Loucy (cell line): ENCODE data around the gene ZNF74.

Source experiments
- H2AFZ ChIP-seq: fragments of 200-600 bp; sonication (generic); 2 replicates; pipeline ENCODE4 v1.6.0; 2016; ENCODE audit warnings: antibody characterized with exemption, mild to moderate bottlenecking, low read length, moderate library complexity
- H3F3A ChIP-seq: fragments of 200-600 bp; 2 replicates; pipeline ENCODE4 v1.6.0; 2016; ENCODE audit warnings: antibody characterized with exemption, low read depth, mild to moderate bottlenecking
- H3K27me3 ChIP-seq: fragments of 200-600 bp; sonication (generic); 2 replicates; pipeline ENCODE4 v1.6.1; 2014; ENCODE audit warnings: low read length, mild to moderate bottlenecking; ENCODE audit not compliant: insufficient read depth, poor library complexity, severe bottlenecking
- H3K36me3 ChIP-seq: fragments of 200-600 bp; sonication (generic); 2 replicates; pipeline ENCODE4 v1.6.1; 2016; ENCODE audit warnings: low read length; ENCODE audit not compliant: insufficient read depth
- H3K4me1 ChIP-seq: fragments of 200-600 bp; sonication (generic); 2 replicates; pipeline ENCODE4 v1.5.1; 2014; ENCODE audit warnings: low read length, mild to moderate bottlenecking; ENCODE audit not compliant: insufficient read depth, poor library complexity, severe bottlenecking
- H3K4me2 ChIP-seq: fragments of 200-600 bp; sonication (generic); 2 replicates; pipeline ENCODE4 v1.6.0; 2014; ENCODE audit warnings: antibody characterized with exemption, low read length, low read depth, mild to moderate bottlenecking; ENCODE audit not compliant: poor library complexity, severe bottlenecking
- H3K4me3 ChIP-seq: fragments of 200-600 bp; sonication (generic); 2 replicates; pipeline ENCODE4 v1.5.1; 2014; ENCODE audit warnings: low read length, mild to moderate bottlenecking, mixed read lengths; ENCODE audit not compliant: poor library complexity, severe bottlenecking
- H3K79me2 ChIP-seq: fragments of 200-600 bp; sonication (generic); 2 replicates; pipeline ENCODE4 v1.6.1; 2014; ENCODE audit warnings: low read length; ENCODE audit not compliant: insufficient read depth
- H3K9ac ChIP-seq: fragments of 200-600 bp; sonication (generic); 2 replicates; pipeline ENCODE4 v1.6.0; 2014; ENCODE audit warnings: mild to moderate bottlenecking, low read depth, low read length, moderate library complexity; ENCODE audit not compliant: poor library complexity, severe bottlenecking
- H3K9me2 ChIP-seq: fragments of 200-600 bp; sonication (generic); replicated peaks from 2 replicates; pipeline ENCODE4 v1.6.1; 2016; ENCODE audit warnings: low read depth, low read length, mixed read lengths
- H3K9me3 ChIP-seq: fragments of 200-600 bp; sonication (generic); 2 replicates; pipeline ENCODE4 v1.6.1; 2014; ENCODE audit warnings: mild to moderate bottlenecking, antibody characterized with exemption, low read length, low read depth; ENCODE audit not compliant: insufficient read depth
- H4K20me1 ChIP-seq: fragments of 200-600 bp; sonication (generic); 2 replicates; pipeline ENCODE4 v1.6.0; 2014; ENCODE audit warnings: antibody characterized with exemption, low read length, mild to moderate bottlenecking; ENCODE audit not compliant: insufficient read depth, poor library complexity, severe bottlenecking
- EZH2phosphoT487 ChIP-seq: fragments of 200-600 bp; IDR thresholded peaks from 2 replicates; pipeline ENCODE4 v1.6.1; 2018; ENCODE audit warnings: antibody characterized with exemption, mild to moderate bottlenecking, moderate library complexity, borderline replicate concordance
- TF ChIP-seq, protein P1 (sequence below): fragments of 200-600 bp; sonication (generic); conservative IDR thresholded peaks from 2 replicates; pipeline ENCODE4 v1.5.1; 2014; ENCODE audit warnings: mild to moderate bottlenecking, antibody characterized with exemption, low read length

Gene ZNF74

DNA sequence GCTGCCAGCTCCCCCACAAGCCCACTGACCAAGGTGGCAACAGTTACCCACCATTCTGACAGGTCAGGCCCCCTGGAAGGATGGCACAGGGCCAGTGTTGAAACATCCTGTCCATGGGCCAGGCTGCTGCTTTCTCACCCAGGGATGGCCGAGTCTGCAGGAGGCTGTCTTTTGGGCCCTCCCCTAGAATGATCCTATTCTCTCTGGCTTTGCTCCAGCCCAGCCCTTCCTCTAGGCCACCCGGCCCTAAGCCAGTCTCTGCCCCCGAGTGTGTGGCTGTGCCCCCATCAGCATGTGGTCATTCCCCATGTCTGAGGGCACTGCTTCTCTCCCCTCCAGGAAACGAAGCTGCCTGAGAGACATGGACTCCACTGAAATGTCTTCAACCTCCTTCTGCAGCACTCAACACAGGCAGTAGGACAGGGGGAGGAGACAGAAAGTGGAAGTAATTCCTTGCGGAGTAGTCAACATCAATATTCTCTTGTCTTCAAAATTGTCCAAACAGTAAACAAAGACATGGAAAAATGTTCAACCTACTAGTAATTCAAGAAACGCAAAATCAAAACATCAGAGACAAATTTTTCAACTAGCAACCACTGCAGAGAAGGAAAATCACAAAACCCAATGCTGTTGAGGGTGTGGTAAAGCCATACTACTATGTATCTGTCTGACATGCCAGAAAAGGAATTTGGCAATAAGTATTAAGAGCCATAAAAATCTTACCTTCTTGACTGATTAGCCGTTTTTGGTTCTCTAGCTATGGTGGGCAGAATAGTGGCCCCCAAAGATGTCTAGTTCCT is 48.7 kb downstream of the ZNF74 start:
- no peak overlapping the region for H3K4me2 ChIP-seq
- no peaks in the 10 kb centered on the region for H3K4me1 ChIP-seq
- H3F3A ChIP-seq = no peaks in the 10 kb centered on the region
- H3K4me3 ChIP-seq = no peak overlapping the region
- H2AFZ ChIP-seq = no peak overlapping the region
- H3K9me3 ChIP-seq = no peaks in the 10 kb centered on the region
- no peak for TF ChIP-seq EZH2phosphoT487
- TF ChIP-seq, protein P1, sequence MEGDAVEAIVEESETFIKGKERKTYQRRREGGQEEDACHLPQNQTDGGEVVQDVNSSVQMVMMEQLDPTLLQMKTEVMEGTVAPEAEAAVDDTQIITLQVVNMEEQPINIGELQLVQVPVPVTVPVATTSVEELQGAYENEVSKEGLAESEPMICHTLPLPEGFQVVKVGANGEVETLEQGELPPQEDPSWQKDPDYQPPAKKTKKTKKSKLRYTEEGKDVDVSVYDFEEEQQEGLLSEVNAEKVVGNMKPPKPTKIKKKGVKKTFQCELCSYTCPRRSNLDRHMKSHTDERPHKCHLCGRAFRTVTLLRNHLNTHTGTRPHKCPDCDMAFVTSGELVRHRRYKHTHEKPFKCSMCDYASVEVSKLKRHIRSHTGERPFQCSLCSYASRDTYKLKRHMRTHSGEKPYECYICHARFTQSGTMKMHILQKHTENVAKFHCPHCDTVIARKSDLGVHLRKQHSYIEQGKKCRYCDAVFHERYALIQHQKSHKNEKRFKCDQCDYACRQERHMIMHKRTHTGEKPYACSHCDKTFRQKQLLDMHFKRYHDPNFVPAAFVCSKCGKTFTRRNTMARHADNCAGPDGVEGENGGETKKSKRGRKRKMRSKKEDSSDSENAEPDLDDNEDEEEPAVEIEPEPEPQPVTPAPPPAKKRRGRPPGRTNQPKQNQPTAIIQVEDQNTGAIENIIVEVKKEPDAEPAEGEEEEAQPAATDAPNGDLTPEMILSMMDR = no peak
- no peaks in the 10 kb centered on the region for H3K79me2 ChIP-seq
- no peaks in the 10 kb centered on the region for H3K9me2 ChIP-seq
- H3K36me3 ChIP-seq = no peaks in the 10 kb centered on the region; the same call in 1 of the 2 replicates
- no peaks in the 10 kb centered on the region for H3K27me3 ChIP-seq
- H4K20me1 ChIP-seq = no peaks in the 10 kb centered on the region
- H3K9ac ChIP-seq = no peak overlapping the region

DNA sequence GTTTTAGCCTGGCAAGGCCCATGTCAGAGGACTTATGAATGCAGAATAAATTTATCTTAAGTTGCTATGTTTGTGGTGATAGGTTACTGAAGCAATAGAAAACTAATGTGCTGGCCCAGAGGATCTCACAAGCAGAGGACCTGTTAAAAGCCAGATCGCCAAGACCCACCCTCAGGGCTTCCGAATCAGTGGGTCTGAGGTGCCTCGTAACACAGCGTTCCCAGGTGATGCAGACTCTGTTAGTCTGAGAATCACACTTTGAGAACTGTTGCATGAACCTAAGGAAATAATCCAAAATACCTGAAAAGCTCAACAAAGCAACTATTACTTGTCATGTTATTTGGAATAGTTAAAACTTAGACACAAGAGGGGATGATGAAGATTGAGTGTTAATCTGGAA is 50.4 kb downstream of the ZNF74 start:
- H3K9me3 ChIP-seq = no peaks in the 10 kb centered on the region
- TF ChIP-seq EZH2phosphoT487 = no peak
- TF ChIP-seq, protein P1 = no peak
- no peaks in the 10 kb centered on the region for H3K79me2 ChIP-seq
- no peak overlapping the region for H2AFZ ChIP-seq
- H3K4me2 ChIP-seq = no peak overlapping the region
- no peaks in the 10 kb centered on the region for H3K27me3 ChIP-seq
- no peak overlapping the region for H3K4me3 ChIP-seq
- no peaks in the 10 kb centered on the region; the same call in 1 of the 2 replicates for H3K36me3 ChIP-seq
- no peak overlapping the region for H3K9ac ChIP-seq
- no peaks in the 10 kb centered on the region for H3K4me1 ChIP-seq
- no peaks in the 10 kb centered on the region for H3F3A ChIP-seq
- H3K9me2 ChIP-seq = no peaks in the 10 kb centered on the region
- H4K20me1 ChIP-seq = no peaks in the 10 kb centered on the region

GRCh38 chr22:20446383-20446970 is 52.5 kb downstream of the ZNF74 start:
- no peak for TF ChIP-seq EZH2phosphoT487
- TF ChIP-seq, protein P1 = no peak
- Histone ChIP-seq H3K9me2 (no peaks in the 10 kb centered on the region), H3K4me3 (no peak overlapping the region), H3F3A (no peaks in the 10 kb centered on the region), H4K20me1 (no peaks in the 10 kb centered on the region), H3K9me3 (no peaks in the 10 kb centered on the region), H3K27me3 (no peaks in the 10 kb centered on the region), H3K9ac (no peak overlapping the region), H3K4me2 (no peak overlapping the region), H3K4me1 (no peaks in the 10 kb centered on the region), H3K79me2 (no peaks in the 10 kb centered on the region), H2AFZ (no peak overlapping the region), H3K36me3 (no peaks in the 10 kb centered on the region; the same call in 1 of the 2 replicates)
